ENCODE measurements around the gene ARHGAP33. TPM values are rescaled to one million over a fixed set of nuclear protein-coding genes. Genes with fewer than 3 reads are reported as not detected.

Gene ARHGAP33
- total and polyA plus RNA-seq, 2 experiments from 2014 or later, result 11.6 to 22.1 TPM

- H3K79me2 ChIP-seq (replicated peaks; ENCODE audit: insufficient read depth), result no peaks in the 10 kb centered on the region
- Mint-ChIP-seq H3K4me1 (no peaks in the 10 kb centered on the region), H3K9me3 (no peaks in the 10 kb centered on the region), H3K4me3 (no peak overlapping the region), H3K27ac (no peak overlapping the region), H3K36me3 (ENCODE audit: low read depth) (peaks cover 73% of the 10 kb centered on the region), H3K27me3 (ENCODE audit: insufficient read depth, low read depth, poor library complexity) (peaks cover 12% of the 10 kb centered on the region)
- no peak for DNase-seq (ENCODE audit: low spot score)
- H3K27me3 ChIP-seq (ENCODE audit: insufficient read depth), result no peaks in the 10 kb centered on the region
- no peak for ATAC-seq
- H3K4me3 ChIP-seq, result no peak overlapping the region
- TF ChIP-seq ZNF114 (CRISPR knock-in tag; IDR thresholded peaks at IDR 0.05) (no peak), REST (IDR thresholded peaks at IDR 0.05; ENCODE audit: unreplicated experiment) (no peak), CREB1 (CRISPR knock-in tag; IDR thresholded peaks at IDR 0.05; ENCODE audit: low read depth) (no peak), CTCF (conservative IDR thresholded peaks at IDR 0.05; ENCODE audit: low read depth in 2 of 2) (no peak), ZNF331 (CRISPR knock-in tag; IDR thresholded peaks at IDR 0.05; ENCODE audit: low read depth) (no peak), NANOG (IDR thresholded peaks at IDR 0.05; ENCODE audit: borderline replicate concordance) (no peak), EZH2phosphoT487 (IDR thresholded peaks at IDR 0.05; ENCODE audit: unreplicated experiment) (no peak), JUNB (IDR thresholded peaks at IDR 0.05; ENCODE audit: unreplicated experiment) (no peak), STAT1 (IDR thresholded peaks at IDR 0.05; ENCODE audit: unreplicated experiment) (no peak), ETS1 (IDR thresholded peaks at IDR 0.05) (no peak), POLR2AphosphoS5 (IDR thresholded peaks at IDR 0.05; ENCODE audit: low read depth) (no peak), EZH2 (IDR thresholded peaks at IDR 0.05; ENCODE audit: low read depth, unreplicated experiment) (no peak)
- TF ChIP-seq, protein P1, sequence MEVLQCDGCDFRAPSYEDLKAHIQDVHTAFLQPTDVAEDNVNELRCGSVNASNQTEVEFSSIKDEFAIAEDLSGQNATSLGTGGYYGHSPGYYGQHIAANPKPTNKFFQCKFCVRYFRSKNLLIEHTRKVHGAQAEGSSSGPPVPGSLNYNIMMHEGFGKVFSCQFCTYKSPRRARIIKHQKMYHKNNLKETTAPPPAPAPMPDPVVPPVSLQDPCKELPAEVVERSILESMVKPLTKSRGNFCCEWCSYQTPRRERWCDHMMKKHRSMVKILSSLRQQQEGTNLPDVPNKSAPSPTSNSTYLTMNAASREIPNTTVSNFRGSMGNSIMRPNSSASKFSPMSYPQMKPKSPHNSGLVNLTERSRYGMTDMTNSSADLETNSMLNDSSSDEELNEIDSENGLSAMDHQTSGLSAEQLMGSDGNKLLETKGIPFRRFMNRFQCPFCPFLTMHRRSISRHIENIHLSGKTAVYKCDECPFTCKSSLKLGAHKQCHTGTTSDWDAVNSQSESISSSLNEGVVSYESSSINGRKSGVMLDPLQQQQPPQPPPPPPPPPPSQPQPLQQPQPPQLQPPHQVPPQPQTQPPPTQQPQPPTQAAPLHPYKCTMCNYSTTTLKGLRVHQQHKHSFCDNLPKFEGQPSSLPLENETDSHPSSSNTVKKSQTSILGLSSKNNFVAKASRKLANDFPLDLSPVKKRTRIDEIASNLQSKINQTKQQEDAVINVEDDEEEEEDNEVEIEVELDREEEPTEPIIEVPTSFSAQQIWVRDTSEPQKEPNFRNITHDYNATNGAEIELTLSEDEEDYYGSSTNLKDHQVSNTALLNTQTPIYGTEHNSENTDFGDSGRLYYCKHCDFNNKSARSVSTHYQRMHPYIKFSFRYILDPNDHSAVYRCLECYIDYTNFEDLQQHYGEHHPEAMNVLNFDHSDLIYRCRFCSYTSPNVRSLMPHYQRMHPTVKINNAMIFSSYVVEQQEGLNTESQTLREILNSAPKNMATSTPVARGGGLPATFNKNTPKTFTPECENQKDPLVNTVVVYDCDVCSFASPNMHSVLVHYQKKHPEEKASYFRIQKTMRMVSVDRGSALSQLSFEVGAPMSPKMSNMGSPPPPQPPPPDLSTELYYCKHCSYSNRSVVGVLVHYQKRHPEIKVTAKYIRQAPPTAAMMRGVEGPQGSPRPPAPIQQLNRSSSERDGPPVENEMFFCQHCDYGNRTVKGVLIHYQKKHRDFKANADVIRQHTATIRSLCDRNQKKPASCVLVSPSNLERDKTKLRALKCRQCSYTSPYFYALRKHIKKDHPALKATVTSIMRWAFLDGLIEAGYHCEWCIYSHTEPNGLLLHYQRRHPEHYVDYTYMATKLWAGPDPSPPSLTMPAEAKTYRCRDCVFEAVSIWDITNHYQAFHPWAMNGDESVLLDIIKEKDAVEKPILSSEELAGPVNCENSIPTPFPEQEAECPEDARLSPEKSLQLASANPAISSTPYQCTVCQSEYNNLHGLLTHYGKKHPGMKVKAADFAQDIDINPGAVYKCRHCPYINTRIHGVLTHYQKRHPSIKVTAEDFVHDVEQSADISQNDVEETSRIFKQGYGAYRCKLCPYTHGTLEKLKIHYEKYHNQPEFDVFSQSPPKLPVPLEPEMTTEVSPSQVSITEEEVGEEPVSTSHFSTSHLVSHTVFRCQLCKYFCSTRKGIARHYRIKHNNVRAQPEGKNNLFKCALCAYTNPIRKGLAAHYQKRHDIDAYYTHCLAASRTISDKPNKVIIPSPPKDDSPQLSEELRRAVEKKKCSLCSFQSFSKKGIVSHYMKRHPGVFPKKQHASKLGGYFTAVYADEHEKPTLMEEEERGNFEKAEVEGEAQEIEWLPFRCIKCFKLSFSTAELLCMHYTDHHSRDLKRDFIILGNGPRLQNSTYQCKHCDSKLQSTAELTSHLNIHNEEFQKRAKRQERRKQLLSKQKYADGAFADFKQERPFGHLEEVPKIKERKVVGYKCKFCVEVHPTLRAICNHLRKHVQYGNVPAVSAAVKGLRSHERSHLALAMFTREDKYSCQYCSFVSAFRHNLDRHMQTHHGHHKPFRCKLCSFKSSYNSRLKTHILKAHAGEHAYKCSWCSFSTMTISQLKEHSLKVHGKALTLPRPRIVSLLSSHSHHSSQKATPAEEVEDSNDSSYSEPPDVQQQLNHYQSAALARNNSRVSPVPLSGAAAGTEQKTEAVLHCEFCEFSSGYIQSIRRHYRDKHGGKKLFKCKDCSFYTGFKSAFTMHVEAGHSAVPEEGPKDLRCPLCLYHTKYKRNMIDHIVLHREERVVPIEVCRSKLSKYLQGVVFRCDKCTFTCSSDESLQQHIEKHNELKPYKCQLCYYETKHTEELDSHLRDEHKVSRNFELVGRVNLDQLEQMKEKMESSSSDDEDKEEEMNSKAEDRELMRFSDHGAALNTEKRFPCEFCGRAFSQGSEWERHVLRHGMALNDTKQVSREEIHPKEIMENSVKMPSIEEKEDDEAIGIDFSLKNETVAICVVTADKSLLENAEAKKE (CRISPR knock-in tag; IDR thresholded peaks at IDR 0.05), result no peak
- no peaks in the 10 kb centered on the region for H3K9me2 ChIP-seq (ENCODE audit: insufficient read depth)
- peaks cover 24% of the 10 kb centered on the region; the same call in 1 of the 2 replicates for H3K36me3 ChIP-seq (ENCODE audit: insufficient read depth)
- no peak overlapping the region for H3K4me2 ChIP-seq
- no peaks in the 10 kb centered on the region for H3K4me1 ChIP-seq (ENCODE audit: insufficient read depth)
- peaks cover 5% of the 10 kb centered on the region for H4K20me1 ChIP-seq (replicated peaks; ENCODE audit: insufficient read depth)
- no peak overlapping the region for H3K27ac ChIP-seq (ENCODE audit: low read depth)
- no peaks in the 10 kb centered on the region for H3F3A ChIP-seq (replicated peaks; ENCODE audit: low read depth)
- H2AFZ ChIP-seq, result no peak overlapping the region
Observed at GRCh38 chr19:35729021-35729420, 46.3 kb upstream of the ARHGAP33 start.

Data from GM23338 (cell line).